HepG2 (cell line): ENCODE data around the gene ATOH8. TPM values are rescaled to one million over a fixed set of nuclear protein-coding genes. Genes with fewer than 3 reads are reported as not detected.

Experiments
- ATAC-seq: fragments of 200-7000 bp; cut with Tn5 transposase; 3 replicates; pipeline ENCODE4 v1.9.1; 2020; ENCODE audit warnings: mild to moderate bottlenecking, moderate library complexity
- BruUV-seq: library from RNA; stranded (reverse); fragments of 400-500 nt; replicated peaks from 2 replicates; lab custom pipeline; 2021; lab: Mats Ljungman, UMichigan
- CTCF ChIA-PET: fragments of 300-600 bp; formaldehyde crosslinking; extraction: SDS; loops from one replicate; lab custom pipeline; 2021; ENCODE audit warnings: low total read pairs, inconsistent platforms, low intra/inter-chr PET ratio; lab: Yijun Ruan, JAX
- POLR2A ChIA-PET: fragments of 350-600 bp; sonication (Branson Sonifier 250); formaldehyde crosslinking; loops from one replicate; lab custom pipeline; 2020; ENCODE audit warnings: antibody characterized with exemption, inconsistent platforms; lab: Yijun Ruan, JAX
- DNase-seq: peaks from one replicate; pipeline ENCODE4 v3.0.0-alpha.2; 2015; ENCODE audit warnings: low spot score
- FAIRE-seq: peaks from 3 replicates; lab custom pipeline; 2011; peaks lifted over from hg19 to GRCh38; lab: Jason Lieb, UNC
- H2AFZ ChIP-seq: one replicate; pipeline ENCODE4 v1.6.1; 2011; ENCODE audit warnings: low read length, inconsistent platforms
- H3K27ac ChIP-seq: fragments of 300-600 bp; 3 replicates; pipeline ENCODE4 v1.8.0; 2011; ENCODE audit warnings: mixed run types, mild to moderate bottlenecking, mixed read lengths, low read length, inconsistent platforms; ENCODE audit not compliant: insufficient read depth; ENCODE audit errors: extremely low read length
- H3K27me3 ChIP-seq, 2 experiments: fragments of 200-600 bp in 1 of 2; 2 replicates in 1 of 2; 3 replicates in 1 of 2; pipeline versions ENCODE4 v1.6.0 to v1.8.0; 2011; ENCODE audit warnings: low read length in 2 of 2, mild to moderate bottlenecking in 2 of 2, moderate library complexity in 2 of 2, inconsistent platforms in 1 of 2; ENCODE audit not compliant: insufficient read depth in 2 of 2, control insufficient read depth in 1 of 2
- H3K36me3 ChIP-seq, 2 experiments: fragments of 200-600 bp in 1 of 2; replicated peaks in 1 of 2; 2 replicates in 1 of 2; 3 replicates in 1 of 2; pipeline versions ENCODE4 v1.5.1 to v1.8.0; 2011; ENCODE audit warnings: low read length in 2 of 2, inconsistent platforms in 1 of 2; ENCODE audit not compliant: insufficient read depth in 2 of 2, control insufficient read depth in 1 of 2
- H3K4me1 ChIP-seq: 2 replicates; pipeline ENCODE4 v1.5.1; 2012; ENCODE audit warnings: low read length, inconsistent platforms; ENCODE audit not compliant: insufficient read depth
- H3K4me2 ChIP-seq: 2 replicates; pipeline ENCODE4 v1.6.0; 2011; ENCODE audit warnings: low read depth, low read length, inconsistent platforms
- H3K4me3 ChIP-seq, 3 experiments: fragments of 200-600 bp in 1 of 3; sonication (generic), shearing (Covaris generic) in 1 of 3; replicated peaks in 1 of 3; 2 replicates each; pipeline ENCODE4 v1.5.1; 2011 to 2016; ENCODE audit warnings: low read length in 3 of 3, inconsistent platforms in 2 of 3, low read depth in 2 of 3, mild to moderate bottlenecking in 2 of 3, control low read depth in 1 of 3, mixed read lengths in 1 of 3; ENCODE audit not compliant: insufficient read depth in 1 of 3
- H3K79me2 ChIP-seq: one replicate; pipeline ENCODE4 v1.6.1; 2011; ENCODE audit warnings: low read length, inconsistent platforms; ENCODE audit not compliant: insufficient read depth
- H3K9ac ChIP-seq: 2 replicates; pipeline ENCODE4 v1.6.0; 2011; ENCODE audit warnings: mild to moderate bottlenecking, low read depth, low read length, inconsistent platforms; ENCODE audit not compliant: insufficient read depth
- H3K9me3 ChIP-seq: 2 replicates; pipeline ENCODE4 v1.5.1; 2012; ENCODE audit warnings: mild to moderate bottlenecking, low read length
- H4K20me1 ChIP-seq: 2 replicates; pipeline ENCODE4 v1.6.0; 2011; ENCODE audit warnings: inconsistent platforms, mild to moderate bottlenecking, low read length, moderate library complexity; ENCODE audit not compliant: insufficient read depth
- CBFB ChIP-seq: sonication (generic); formaldehyde crosslinking; IDR thresholded peaks from 2 replicates; pipeline ENCODE4 v1.4.0; 2020; ENCODE audit warnings: missing genetic modification reagents
- CEBPZ ChIP-seq: IDR thresholded peaks from 2 replicates; pipeline ENCODE4 v1.6.1; 2012; ENCODE audit warnings: low read length, improper control_type of control experiment
- FIP1L1 ChIP-seq: fragments of 200-400 bp; formaldehyde crosslinking; IDR thresholded peaks from 2 replicates; pipeline ENCODE4 v1.6.1; 2018; ENCODE audit warnings: low read depth, mild to moderate bottlenecking, low read length, moderate library complexity, borderline replicate concordance; ENCODE audit not compliant: insufficient read depth
- FOSL2 ChIP-seq: sonication (generic); formaldehyde crosslinking; IDR thresholded peaks from 2 replicates; pipeline ENCODE4 v1.4.0; 2020; ENCODE audit warnings: missing genetic modification reagents
- KDM1A ChIP-seq: IDR thresholded peaks from 2 replicates; pipeline ENCODE4 v1.6.1; 2016; ENCODE audit warnings: missing compliant biosample characterization
- MAFG ChIP-seq: sonication (generic); formaldehyde crosslinking; IDR thresholded peaks from 2 replicates; pipeline ENCODE4 v1.5.1; 2020; ENCODE audit warnings: mild to moderate bottlenecking, missing genetic modification reagents
- MYC ChIP-seq: sonication (generic); formaldehyde crosslinking; IDR thresholded peaks from 2 replicates; pipeline ENCODE4 v1.9.0; 2021; ENCODE audit warnings: missing genetic modification reagents, borderline replicate concordance
- SETDB1 ChIP-seq: sonication (generic); formaldehyde crosslinking; IDR thresholded peaks from 2 replicates; pipeline ENCODE4 v1.5.1; 2020; ENCODE audit warnings: missing genetic modification reagents, mild to moderate bottlenecking, borderline replicate concordance
- TFDP2 ChIP-seq: sonication (generic); formaldehyde crosslinking; IDR thresholded peaks from 2 replicates; pipeline ENCODE4 v1.4.0; 2020; ENCODE audit warnings: missing genetic modification reagents
- UBTF ChIP-seq: sonication (generic); formaldehyde crosslinking; IDR thresholded peaks from 2 replicates; pipeline ENCODE4 v1.4.0; 2020; ENCODE audit warnings: mild to moderate bottlenecking, missing genetic modification reagents
- WIZ ChIP-seq: sonication (generic); formaldehyde crosslinking; IDR thresholded peaks from 2 replicates; pipeline ENCODE4 v1.5.1; 2020; ENCODE audit warnings: mild to moderate bottlenecking, missing genetic modification reagents
- ZBTB34 ChIP-seq: sonication (generic); formaldehyde crosslinking; IDR thresholded peaks from 2 replicates; pipeline ENCODE4 v1.8.0; 2022; ENCODE audit warnings: mild to moderate bottlenecking, missing genetic modification reagents
- ZFP41 ChIP-seq: sonication (generic); formaldehyde crosslinking; IDR thresholded peaks from 2 replicates; pipeline ENCODE4 v1.4.0; 2020; ENCODE audit warnings: mild to moderate bottlenecking, missing genetic modification reagents, borderline replicate concordance
- ZNF430 ChIP-seq: sonication (generic); formaldehyde crosslinking; IDR thresholded peaks from 2 replicates; pipeline ENCODE4 v1.9.0; 2021; ENCODE audit warnings: mild to moderate bottlenecking, missing genetic modification reagents
- ZNF556 ChIP-seq: sonication (generic); formaldehyde crosslinking; IDR thresholded peaks from 2 replicates; pipeline ENCODE4 v1.4.0; 2020; ENCODE audit warnings: mild to moderate bottlenecking, missing genetic modification reagents, borderline replicate concordance
- ZNF557 ChIP-seq: sonication (generic); formaldehyde crosslinking; IDR thresholded peaks from 2 replicates; pipeline ENCODE4 v1.4.0; 2020; ENCODE audit warnings: missing genetic modification reagents
- WGBS: methylation state at CpG from one replicate; pipeline ENCODE4 v1.1.6; 2017; ENCODE audit warnings: low lambda C conversion rate; 5-methylcytosine and 5-hydroxymethylcytosine counted together
- in situ Hi-C: cut with HindIII; loops from 2 replicates; pipeline ENCODE4 v1.10.0; 2017; ENCODE audit warnings: low pct_unique_long_range_greater_than_20kb; ENCODE audit not compliant: extremely low pct_ligation_motif_present
- intact Hi-C: fragments of 100-400 bp; cut with micrococcal nuclease; formaldehyde crosslinking; loops from one replicate; pipeline ENCODE4 v1.10.0; 2022; ENCODE audit not compliant: unreplicated experiment
- polyA plus RNA-seq, 8 experiments: library from polyadenylated mRNA; depleted of rRNA in 3 of 8; stranded (reverse) in 7 of 8; unstranded in 1 of 8; fragments of >200 nt; fragmentation: Illumina TruSeq in 4 of 8; extraction: Trizol in 4 of 8; gene quantifications; 2 replicates each; pipeline versions ENCODE4 v1.2.1 to v1.2.3, GENCODE V29; 2011 to 2016; ENCODE audit warnings: low read depth in 4 of 8, missing spikeins in 1 of 8, mixed read lengths in 1 of 8; ENCODE audit not compliant: insufficient read depth in 1 of 8
- total RNA-seq, 5 experiments: library from RNA; depleted of rRNA; stranded (reverse); fragments of >200 nt; fragmentation: Illumina TruSeq; extraction: Trizol; gene quantifications; 2 replicates each; pipeline ENCODE4 v1.2.3, GENCODE V29; 2016; ENCODE audit warnings: low read depth in 1 of 5

Gene ATOH8
- total and polyA plus RNA-seq, 2 of the 13 experiments (the other 11 are each of a cell fraction or from before 2014, with no cell fraction given), result 0.13 to 0.61 TPM

- TF ChIP-seq ZNF556, result no peak
- TF ChIP-seq TFDP2 (CRISPR knock-in tag), result no peak
- TF ChIP-seq WIZ (CRISPR knock-in tag), result no peak
- no peak for TF ChIP-seq KDM1A (CRISPR knock-in tag)
- TF ChIP-seq CEBPZ, result no peak
Measured at GRCh38 chr2:85711578-85712060, 42.2 kb upstream of the ATOH8 start (continued).

GRCh38 chr2:85712336-85712735 is 41.5 kb upstream of the ATOH8 start:
- Histone ChIP-seq H3K27ac (no peak overlapping the region), H3K9ac (no peak overlapping the region), H4K20me1 (no peaks in the 10 kb centered on the region), H3K4me3 (no peak overlapping the region), H3K36me3 (no peaks in the 10 kb centered on the region), H3K79me2 (no peaks in the 10 kb centered on the region), H3K4me2 (no peak overlapping the region), H3K4me1 (peaks cover 11% of the 10 kb centered on the region), H3K9me3 (no peaks in the 10 kb centered on the region), H3K27me3 (peaks cover 13 to 63% of the 10 kb centered on the region in 2 experiments; a peak in 4 of 5 replicates), H2AFZ (no peak overlapping the region)
- in situ Hi-C loops, result loop anchor here (5.0 kb wide), 1 partner anchor 35 kb away; no protein-coding TSS in a partner anchor
- BruUV-seq, result no TSS peak
- FAIRE-seq (no peak), DNase-seq (no peak), ATAC-seq (no peak)
- WGBS, result 62% methylated on average over 15 of the region's 15 CpGs
- intact Hi-C loops, result no loop called here
- CTCF ChIA-PET, result no interaction called here
- POLR2A ChIA-PET, result interaction anchor here (0.6 kb wide), 1 partner anchor 30 kb away, joined by 3 read pairs; no protein-coding TSS in a partner anchor
- TF ChIP-seq CBFB (CRISPR knock-in tag) (no peak), MAFG (CRISPR knock-in tag) (no peak), FOSL2 (CRISPR knock-in tag) (no peak), ZBTB34 (no peak), ZNF557 (CRISPR knock-in tag) (no peak), UBTF (CRISPR knock-in tag) (no peak), FIP1L1 (no peak), SETDB1 (CRISPR knock-in tag) (no peak), ZNF430 (no peak), ZFP41 (CRISPR knock-in tag) (no peak), MYC (CRISPR knock-in tag) (no peak)
